GM23248 (cell line): Measurements from ENCODE around the gene NACC2. TPM values are rescaled to one million over a fixed set of nuclear protein-coding genes. Genes with fewer than 3 reads are reported as not detected.

Experiments
- DNase-seq: peaks from one replicate; pipeline ENCODE4 v3.0.0-alpha.2; 2015
- H2AFZ ChIP-seq: fragments of 200-600 bp; sonication (generic); 2 replicates; pipeline ENCODE4 v1.6.1; 2016; ENCODE audit warnings: antibody characterized with exemption
- H3F3A ChIP-seq: fragments of 200-600 bp; sonication (generic); 2 replicates; pipeline ENCODE4 v1.6.1; 2016; ENCODE audit warnings: mild to moderate bottlenecking, antibody characterized with exemption, mixed run types; ENCODE audit not compliant: insufficient read depth
- H3K27ac ChIP-seq: fragments of 200-600 bp; sonication (generic); 2 replicates; pipeline ENCODE4 v1.5.1; 2016; ENCODE audit warnings: mild to moderate bottlenecking
- H3K27me3 ChIP-seq: fragments of 200-600 bp; sonication (generic); replicated peaks from 2 replicates; pipeline ENCODE4 v1.6.1; 2016; ENCODE audit warnings: mild to moderate bottlenecking; ENCODE audit not compliant: insufficient read depth
- H3K36me3 ChIP-seq: fragments of 200-600 bp; sonication (generic); 2 replicates; pipeline ENCODE4 v1.6.1; 2016; ENCODE audit warnings: low read depth, mild to moderate bottlenecking
- H3K4me1 ChIP-seq: fragments of 200-600 bp; sonication (generic); 2 replicates; pipeline ENCODE4 v1.6.1; 2016; ENCODE audit warnings: mild to moderate bottlenecking; ENCODE audit not compliant: insufficient read depth
- H3K4me2 ChIP-seq: fragments of 200-600 bp; sonication (generic); one replicate; pipeline ENCODE4 v1.6.1; 2016; ENCODE audit warnings: mild to moderate bottlenecking; ENCODE audit not compliant: unreplicated experiment
- H3K4me3 ChIP-seq: fragments of 200-600 bp; sonication (generic); 2 replicates; pipeline ENCODE4 v1.5.1; 2016; ENCODE audit warnings: mild to moderate bottlenecking
- H3K79me2 ChIP-seq: fragments of 200-600 bp; sonication (generic); 2 replicates; pipeline ENCODE4 v1.6.1; 2016; ENCODE audit warnings: mild to moderate bottlenecking; ENCODE audit not compliant: insufficient read depth
- H3K9ac ChIP-seq: fragments of 200-600 bp; sonication (generic); 2 replicates; pipeline ENCODE4 v1.6.1; 2016; ENCODE audit warnings: mild to moderate bottlenecking
- H3K9me2 ChIP-seq: fragments of 200-600 bp; sonication (generic); 2 replicates; pipeline ENCODE4 v1.6.1; 2016; ENCODE audit warnings: mixed run types, mild to moderate bottlenecking, moderate library complexity; ENCODE audit not compliant: insufficient read depth
- H3K9me3 ChIP-seq: fragments of 200-600 bp; sonication (generic); one replicate; pipeline ENCODE4 v1.6.1; 2017; ENCODE audit warnings: low read depth
- H4K20me1 ChIP-seq: fragments of 200-600 bp; sonication (generic); 2 replicates; pipeline ENCODE4 v1.6.0; 2016; ENCODE audit not compliant: insufficient read depth
- EZH2 ChIP-seq: fragments of 200-600 bp; sonication (generic); IDR thresholded peaks from 2 replicates; pipeline ENCODE4 v1.6.1; 2018; ENCODE audit warnings: antibody characterized with exemption, mild to moderate bottlenecking; ENCODE audit not compliant: insufficient read depth, poor library complexity, severe bottlenecking
- EZH2phosphoT487 ChIP-seq: fragments of 200-600 bp; sonication (generic); IDR thresholded peaks from 2 replicates; pipeline ENCODE4 v1.6.1; 2018; ENCODE audit warnings: antibody characterized with exemption, moderate library complexity, mild to moderate bottlenecking, low read depth; ENCODE audit not compliant: insufficient read depth
- WGBS, 2 experiments: methylation state at CpG; one replicate each; pipeline ENCODE4 v1.1.6; 2015 to 2017; ENCODE audit warnings: low lambda C conversion rate in 2 of 2, low coverage in 1 of 2; ENCODE audit errors: missing lambda C conversion rate in 2 of 2; 5-methylcytosine and 5-hydroxymethylcytosine counted together
- in situ Hi-C: fragments of 300-500 bp; cut with MboI; formaldehyde crosslinking; loops from 2 replicates; pipeline ENCODE4 v1.15.0; 2020
- polyA plus RNA-seq: library from polyadenylated mRNA; unstranded; fragments of >200 nt; fragmentation: Nextera tagmentation; extraction: Ambion mirVana; gene quantifications from 2 replicates; pipeline ENCODE4 v1.2.1, GENCODE V29; 2016
- total RNA-seq: library from RNA; depleted of rRNA; stranded (reverse); fragments of >200 nt; shearing (Covaris generic); gene quantifications from 2 replicates; pipeline ENCODE4 v1.2.3, GENCODE V29; 2014

The NACC2 gene
- total and polyA plus RNA-seq, 2 experiments from 2014 or later, result 5.3 to 30.7 TPM

DNA sequence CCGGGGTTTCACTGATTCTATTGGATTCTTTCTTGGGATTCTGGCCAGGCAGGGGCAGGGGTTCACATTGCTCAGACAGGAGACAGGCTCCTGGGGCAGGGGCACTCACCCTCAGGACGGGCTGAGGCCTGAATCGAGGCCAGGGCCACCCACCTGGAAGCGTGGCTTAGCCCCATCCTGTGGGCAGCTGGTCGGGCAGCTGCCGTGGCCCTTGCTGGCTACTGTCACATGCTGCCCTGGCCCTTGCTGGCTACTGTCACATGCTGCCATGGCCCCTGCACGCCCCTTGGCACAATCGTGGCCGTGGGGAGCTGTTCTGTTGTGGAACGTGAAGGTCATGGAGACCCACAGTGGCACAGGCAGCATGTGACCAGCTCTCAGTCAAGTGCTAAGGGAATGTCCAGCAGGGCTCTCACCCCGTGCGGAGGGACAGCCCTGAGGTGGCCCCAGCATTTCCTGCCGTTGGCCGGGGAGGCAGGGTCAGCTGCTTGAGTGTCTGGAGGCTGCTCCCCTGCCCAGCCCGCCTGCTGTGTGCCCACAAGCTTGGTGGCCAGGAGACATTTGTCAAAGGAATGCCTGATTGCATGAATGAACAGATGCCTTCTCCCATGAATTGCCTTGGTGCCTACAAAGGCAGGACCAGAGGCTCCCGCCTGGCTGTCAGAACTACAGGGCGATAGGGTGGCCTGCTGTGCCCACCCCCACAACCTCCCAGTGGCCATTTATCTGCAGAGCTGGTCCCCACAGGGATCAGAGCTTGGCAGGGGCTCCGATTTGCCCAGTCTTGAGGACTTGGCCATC lies 40.4 kb upstream of the NACC2 start:
- Histone ChIP-seq H4K20me1 (no peaks in the 10 kb centered on the region), H3K9me3 (no peaks in the 10 kb centered on the region), H3K4me2 (no peak overlapping the region), H2AFZ (no peak overlapping the region), H3K79me2 (no peaks in the 10 kb centered on the region), H3K4me1 (no peaks in the 10 kb centered on the region), H3K36me3 (no peaks in the 10 kb centered on the region), H3K9me2 (no peaks in the 10 kb centered on the region), H3F3A (no peaks in the 10 kb centered on the region), H3K9ac (no peak overlapping the region), H3K4me3 (no peak overlapping the region), H3K27ac (no peak overlapping the region), H3K27me3 (peaks cover 65% of the 10 kb centered on the region)
- in situ Hi-C loops, result no loop called here
- TF ChIP-seq EZH2phosphoT487 (no peak), EZH2 (no peak)
- WGBS, 2 experiments, result 27 to 36% methylated on average over 16 to 18 of the region's 18 CpGs
- no peak for DNase-seq

DNA sequence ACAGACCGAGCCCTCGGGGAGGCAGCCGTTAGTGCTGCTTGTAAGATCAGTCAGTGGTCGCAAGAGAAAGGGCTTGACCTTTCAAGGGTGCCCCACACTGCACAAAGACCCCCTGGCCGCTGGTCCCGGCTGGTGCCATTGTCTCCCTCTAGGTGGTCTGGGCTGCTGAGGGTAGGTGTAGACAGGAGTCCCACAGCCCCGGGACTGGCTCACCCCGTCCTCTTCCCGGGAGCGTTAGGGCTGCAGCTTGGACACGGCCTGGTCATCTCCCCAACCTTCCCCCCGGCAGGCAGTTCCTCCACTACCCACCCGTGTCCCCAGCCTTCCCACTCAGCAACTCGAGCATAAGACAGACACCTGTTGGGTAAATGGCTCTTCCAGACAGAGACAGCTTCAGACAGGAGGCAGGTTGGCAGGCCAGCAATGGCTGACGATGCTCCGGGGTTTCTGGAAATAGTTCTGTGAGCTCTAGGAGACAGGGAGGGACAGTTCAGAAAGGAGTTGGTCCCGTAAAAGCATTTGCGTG lies 38.9 kb upstream of the NACC2 start:
- Histone ChIP-seq H3K79me2 (no peaks in the 10 kb centered on the region), H3K4me1 (no peaks in the 10 kb centered on the region), H3K9ac (no peak overlapping the region), H3K9me3 (no peaks in the 10 kb centered on the region), H4K20me1 (no peaks in the 10 kb centered on the region), H3K9me2 (no peaks in the 10 kb centered on the region), H3F3A (no peaks in the 10 kb centered on the region), H3K27me3 (peaks cover 76% of the 10 kb centered on the region), H2AFZ (no peak overlapping the region), H3K36me3 (no peaks in the 10 kb centered on the region), H3K4me3 (no peak overlapping the region), H3K4me2 (no peak overlapping the region), H3K27ac (no peak overlapping the region)
- TF ChIP-seq EZH2, result no peak
- no peak for TF ChIP-seq EZH2phosphoT487
- in situ Hi-C loops, result no loop called here
- no peak for DNase-seq
- WGBS, 2 experiments, result 10 to 14% methylated on average over 16 to 18 of the region's 18 CpGs

DNA sequence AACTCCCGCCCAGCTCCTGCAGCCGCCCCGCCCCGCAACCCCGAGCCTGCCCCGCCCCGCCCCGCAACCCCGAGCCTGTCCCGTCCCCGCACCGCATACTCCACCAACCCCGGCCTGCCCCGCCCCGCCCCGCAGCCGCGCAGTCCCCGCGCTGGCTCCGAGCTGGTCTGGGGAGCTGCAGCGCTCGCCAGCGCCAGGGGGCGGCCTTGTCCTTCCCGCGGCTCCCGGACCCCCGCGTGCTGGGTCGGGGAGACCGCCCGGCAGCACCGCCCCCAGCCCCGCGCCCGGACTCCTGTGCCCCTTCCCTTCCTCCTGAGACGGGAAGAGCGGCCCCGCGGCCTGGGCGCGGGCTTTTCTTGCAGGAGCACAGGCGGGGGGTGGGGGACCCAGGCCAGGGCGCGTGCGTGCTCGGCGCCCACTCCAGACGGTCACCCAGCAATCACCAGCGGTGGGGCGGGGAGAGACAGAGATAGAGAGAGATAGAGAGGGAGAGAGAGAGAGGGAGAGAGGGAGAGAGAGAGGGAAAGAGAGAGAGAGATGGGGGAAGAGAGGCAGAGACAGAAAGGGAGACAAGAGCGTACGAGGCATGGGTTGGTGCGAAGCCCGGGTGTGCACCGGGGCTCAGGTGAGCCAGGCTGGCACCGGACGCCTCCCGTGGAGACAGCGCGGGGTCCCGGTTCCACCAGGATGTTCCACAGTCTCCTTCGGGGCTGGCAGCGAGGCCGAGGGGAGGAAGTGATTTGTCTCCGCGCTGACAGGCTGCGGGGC lies 38.3 kb upstream of the NACC2 start:
- no peak overlapping the region for H3K9ac ChIP-seq
- WGBS, 2 experiments, result 8 to 9% methylated on average over 25 to 53 of the region's 69 CpGs
- H3K4me3 ChIP-seq, result peak overlapping the region; percentile 61
- DNase-seq, result peak; percentile 56
- H3F3A ChIP-seq, result no peaks in the 10 kb centered on the region
- H3K79me2 ChIP-seq, result no peaks in the 10 kb centered on the region
- no peaks in the 10 kb centered on the region for H3K36me3 ChIP-seq
- in situ Hi-C loops, result no loop called here
- H4K20me1 ChIP-seq, result no peaks in the 10 kb centered on the region
- no peak overlapping the region for H3K27ac ChIP-seq
- peak overlapping the region; percentile 65 for H2AFZ ChIP-seq
- TF ChIP-seq EZH2 (peak; percentile 77), EZH2phosphoT487 (0 out of 2 replicates have a peak, but pooled peaks have one; percentile 38)
- peak overlapping the region; percentile 27 for H3K4me2 ChIP-seq
- peaks cover 76% of the 10 kb centered on the region for H3K27me3 ChIP-seq
- H3K9me2 ChIP-seq, result no peaks in the 10 kb centered on the region
- H3K9me3 ChIP-seq, result no peaks in the 10 kb centered on the region
- H3K4me1 ChIP-seq, result no peaks in the 10 kb centered on the region

DNA sequence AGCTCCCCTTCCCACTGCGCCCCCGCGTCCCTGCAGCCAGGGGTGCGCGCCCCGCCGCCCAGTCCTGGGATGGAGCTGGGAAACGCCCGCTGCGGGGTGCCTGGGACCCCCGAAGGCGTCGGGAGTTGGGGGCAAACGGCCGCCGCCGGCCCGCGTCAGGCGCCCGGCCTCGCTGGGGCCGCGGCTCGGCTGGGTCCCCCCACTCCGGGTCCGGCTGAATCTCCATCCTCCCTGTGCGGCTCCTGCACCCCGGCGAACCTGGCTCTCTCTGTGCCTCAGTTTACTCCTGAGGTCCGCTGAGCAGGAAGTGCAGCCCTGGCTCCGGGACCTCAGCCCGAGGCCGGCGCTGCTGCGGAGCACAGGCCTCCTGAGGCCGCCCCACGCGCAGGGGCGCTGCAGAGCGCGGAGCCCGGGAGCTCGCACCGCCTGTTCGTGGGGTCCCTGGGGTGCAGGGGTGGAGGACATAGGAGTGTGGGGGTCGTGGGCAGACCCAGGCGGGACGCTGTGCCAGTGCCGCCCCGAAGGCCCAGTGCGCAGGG lies 37.5 kb upstream of the NACC2 start:
- H3K4me3 ChIP-seq, result no peak overlapping the region
- no peaks in the 10 kb centered on the region for H3K4me1 ChIP-seq
- DNase-seq, result no peak
- H3K79me2 ChIP-seq, result no peaks in the 10 kb centered on the region
- no peaks in the 10 kb centered on the region for H3K9me3 ChIP-seq
- H3K36me3 ChIP-seq, result no peaks in the 10 kb centered on the region
- no peaks in the 10 kb centered on the region for H4K20me1 ChIP-seq
- no peaks in the 10 kb centered on the region for H3F3A ChIP-seq
- H3K9me2 ChIP-seq, result no peaks in the 10 kb centered on the region
- no peak overlapping the region for H3K27ac ChIP-seq
- whole genome bisulfite sequencing, 2 experiments, result 6 to 7% methylated on average over 29 to 51 of the region's 52 CpGs
- no peak overlapping the region for H2AFZ ChIP-seq
- TF ChIP-seq EZH2, result no peak
- no peak for TF ChIP-seq EZH2phosphoT487
- no peak overlapping the region for H3K9ac ChIP-seq
- H3K27me3 ChIP-seq, result peaks cover 78% of the 10 kb centered on the region
- in situ Hi-C loops, result no loop called here
- H3K4me2 ChIP-seq, result no peak overlapping the region
